ENCODE measurements around the gene LTA4H.

DNA sequence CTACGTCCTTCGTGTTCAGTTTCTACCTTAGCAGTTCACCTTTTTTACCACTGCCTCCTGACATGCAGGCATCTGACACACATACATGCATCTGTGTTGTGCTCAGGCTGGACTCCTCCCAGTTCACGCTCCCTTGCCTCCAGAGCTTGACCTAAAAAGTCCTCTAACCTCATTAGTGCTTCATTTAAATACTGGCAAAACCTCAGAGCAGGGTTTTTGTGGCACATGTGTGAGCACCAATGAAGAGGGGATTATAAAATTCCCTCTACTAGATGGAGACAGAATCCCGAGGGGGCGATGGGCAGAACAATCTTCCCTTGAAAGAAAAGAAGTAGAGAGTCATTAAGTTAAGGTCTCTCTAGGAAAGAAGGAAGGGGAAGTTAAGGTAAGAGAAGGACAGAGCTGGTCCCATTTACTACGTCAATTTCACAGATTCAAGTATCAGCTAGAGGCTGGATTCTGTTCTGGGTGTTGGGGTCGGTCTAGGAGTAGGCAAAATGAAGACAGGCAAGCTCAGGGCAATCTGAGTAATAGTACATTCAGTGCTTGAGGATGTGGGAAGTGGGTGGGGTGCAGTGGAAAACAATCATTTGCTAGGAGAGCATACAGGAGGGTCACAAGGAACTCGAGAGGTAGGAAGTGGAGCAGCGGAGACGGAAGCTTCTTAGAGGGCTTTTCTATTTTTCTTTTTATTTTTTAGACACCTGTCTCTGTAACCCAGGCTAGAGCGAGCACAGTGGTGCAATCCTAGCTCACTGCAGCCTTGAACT is 46.7 kb downstream of the LTA4H start:
- TF ChIP-seq, protein P1, sequence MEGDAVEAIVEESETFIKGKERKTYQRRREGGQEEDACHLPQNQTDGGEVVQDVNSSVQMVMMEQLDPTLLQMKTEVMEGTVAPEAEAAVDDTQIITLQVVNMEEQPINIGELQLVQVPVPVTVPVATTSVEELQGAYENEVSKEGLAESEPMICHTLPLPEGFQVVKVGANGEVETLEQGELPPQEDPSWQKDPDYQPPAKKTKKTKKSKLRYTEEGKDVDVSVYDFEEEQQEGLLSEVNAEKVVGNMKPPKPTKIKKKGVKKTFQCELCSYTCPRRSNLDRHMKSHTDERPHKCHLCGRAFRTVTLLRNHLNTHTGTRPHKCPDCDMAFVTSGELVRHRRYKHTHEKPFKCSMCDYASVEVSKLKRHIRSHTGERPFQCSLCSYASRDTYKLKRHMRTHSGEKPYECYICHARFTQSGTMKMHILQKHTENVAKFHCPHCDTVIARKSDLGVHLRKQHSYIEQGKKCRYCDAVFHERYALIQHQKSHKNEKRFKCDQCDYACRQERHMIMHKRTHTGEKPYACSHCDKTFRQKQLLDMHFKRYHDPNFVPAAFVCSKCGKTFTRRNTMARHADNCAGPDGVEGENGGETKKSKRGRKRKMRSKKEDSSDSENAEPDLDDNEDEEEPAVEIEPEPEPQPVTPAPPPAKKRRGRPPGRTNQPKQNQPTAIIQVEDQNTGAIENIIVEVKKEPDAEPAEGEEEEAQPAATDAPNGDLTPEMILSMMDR (conservative IDR thresholded peaks at IDR 0.05; ENCODE audit: low read depth, low read length) = no peak
- TF ChIP-seq, protein P2, sequence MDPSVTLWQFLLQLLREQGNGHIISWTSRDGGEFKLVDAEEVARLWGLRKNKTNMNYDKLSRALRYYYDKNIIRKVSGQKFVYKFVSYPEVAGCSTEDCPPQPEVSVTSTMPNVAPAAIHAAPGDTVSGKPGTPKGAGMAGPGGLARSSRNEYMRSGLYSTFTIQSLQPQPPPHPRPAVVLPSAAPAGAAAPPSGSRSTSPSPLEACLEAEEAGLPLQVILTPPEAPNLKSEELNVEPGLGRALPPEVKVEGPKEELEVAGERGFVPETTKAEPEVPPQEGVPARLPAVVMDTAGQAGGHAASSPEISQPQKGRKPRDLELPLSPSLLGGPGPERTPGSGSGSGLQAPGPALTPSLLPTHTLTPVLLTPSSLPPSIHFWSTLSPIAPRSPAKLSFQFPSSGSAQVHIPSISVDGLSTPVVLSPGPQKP (IDR thresholded peaks at IDR 0.05; ENCODE audit: borderline replicate concordance, low read depth, low read length) = no peak
- TF ChIP-seq RFX5 (IDR thresholded peaks at IDR 0.05; ENCODE audit: low read depth, low read length) (no peak), CEBPB (IDR thresholded peaks at IDR 0.05; ENCODE audit: low read depth, low read length) (no peak), MAZ (IDR thresholded peaks at IDR 0.05; ENCODE audit: borderline replicate concordance, low read depth, low read length) (no peak), POLR2A (IDR thresholded peaks at IDR 0.05; ENCODE audit: low read depth, low read length) (no peak), RAD21 (IDR thresholded peaks at IDR 0.05; ENCODE audit: low read length) (no peak), RCOR1 (IDR thresholded peaks at IDR 0.05; ENCODE audit: insufficient replicate concordance, low read length) (no peak)

Measured in IMR-90 (cell line).